Left ventricle myocardium inferior (tissue), 1 donor: ENCODE data around the gene RAD9B. TPM values are rescaled to one million over a fixed set of nuclear protein-coding genes. Genes with fewer than 3 reads are reported as not detected.
A peak's percentile ranks its signal among the peaks of the same experiment; 100 is the strongest.

ENCODE experiments used
- DNase-seq: peaks from one replicate; pipeline ENCODE4 v3.0.0-alpha.2; 2020
- H3K27ac ChIP-seq: fragments of 200-600 bp; replicated peaks from 2 replicates; pipeline ENCODE4 v1.8.0; 2021
- H3K27me3 ChIP-seq: fragments of 200-600 bp; 2 replicates; pipeline ENCODE4 v1.8.0; 2021; ENCODE audit warnings: low read depth
- H3K36me3 ChIP-seq: fragments of 200-600 bp; 2 replicates; pipeline ENCODE4 v1.8.0; 2021
- H3K4me1 ChIP-seq: fragments of 200-600 bp; 2 replicates; pipeline ENCODE4 v1.8.0; 2021
- H3K4me3 ChIP-seq: fragments of 200-600 bp; 2 replicates; pipeline ENCODE4 v1.8.0; 2021; ENCODE audit warnings: mild to moderate bottlenecking, moderate library complexity
- H3K9me3 ChIP-seq: fragments of 200-600 bp; replicated peaks from 2 replicates; pipeline ENCODE4 v1.8.0; 2021
- CTCF ChIP-seq: fragments of 200-600 bp; IDR thresholded peaks from 2 replicates; pipeline ENCODE4 v1.8.0; 2021; ENCODE audit warnings: antibody characterized with exemption, mild to moderate bottlenecking, borderline replicate concordance
- intact Hi-C: fragments of 100-400 bp; cut with micrococcal nuclease; formaldehyde crosslinking; loops from one replicate; pipeline ENCODE4 v1.11.0; 2022
- total RNA-seq: library from RNA; stranded (reverse); fragmentation: NEBNext Ultra II Directional; extraction: Animal tissue kit (Norgen Biotek cat#: 25700); gene quantifications from one replicate; pipeline ENCODE4 v1.2.1, GENCODE V29; 2021
- donor health status: DM: no; HTN: yes; CAD: no; lungs with severe emphysema.

The RAD9B gene
- total RNA-seq, 1 donor from 2014 or later: 0.63 TPM

DNA sequence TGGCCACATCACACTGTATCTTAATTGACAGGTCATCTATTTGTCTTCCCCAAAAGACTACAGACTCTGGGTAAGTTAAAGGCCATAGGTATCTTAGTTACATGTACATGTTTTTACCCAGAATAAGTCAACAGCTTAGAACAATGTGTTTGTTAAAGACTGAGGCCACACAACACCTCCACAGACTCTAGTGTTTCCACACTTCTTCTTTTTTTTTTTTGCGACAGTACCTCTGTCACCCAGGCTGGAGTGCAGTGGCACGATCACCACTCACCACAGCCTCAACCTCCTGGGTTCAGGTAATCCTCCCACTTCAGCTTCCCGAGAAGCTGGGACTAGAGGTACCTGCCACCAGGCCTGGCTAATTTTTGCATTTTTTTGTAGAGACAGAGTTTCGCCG lies 35.3 kb upstream of the RAD9B start:
- Histone ChIP-seq H3K4me1 (peaks cover 33% of the 10 kb centered on the region), H3K36me3 (peaks cover 25% of the 10 kb centered on the region), H3K27ac (no peak overlapping the region), H3K27me3 (no peaks in the 10 kb centered on the region), H3K4me3 (peak overlapping the region; percentile 93), H3K9me3 (no peaks in the 10 kb centered on the region)
- DNase-seq: no peak
- TF ChIP-seq CTCF: no peak
- intact Hi-C loops: no loop called here

GRCh38 chr12:110467847-110468213 lies 34.3 kb upstream of the RAD9B start:
- Histone ChIP-seq H3K9me3 (no peaks in the 10 kb centered on the region), H3K36me3 (peaks cover 21% of the 10 kb centered on the region), H3K4me1 (peaks cover 33% of the 10 kb centered on the region), H3K4me3 (peak overlapping the region; percentile 93), H3K27ac (peak overlapping the region; percentile 97), H3K27me3 (no peaks in the 10 kb centered on the region)
- intact Hi-C loops: no loop called here
- TF ChIP-seq CTCF: no peak
- no peak for DNase-seq

GRCh38 chr12:110468214-110469048 lies 33.7 kb upstream of the RAD9B start, which contains the start of the genes FAM216A and GPN3:
FAM216A (plus strand) TSS chr12:110468845; CDS start chr12:110468876, 31 bp downstream.
GPN3 (minus strand) TSS chr12:110468257; CDS start chr12:110468203, 54 bp downstream.
- no peaks in the 10 kb centered on the region for H3K27me3 ChIP-seq
- H3K4me1 ChIP-seq: peaks cover 33% of the 10 kb centered on the region
- H3K36me3 ChIP-seq: peaks cover 16% of the 10 kb centered on the region
- TF ChIP-seq CTCF: no peak
- H3K4me3 ChIP-seq: peak within 1 kb of the TSS; percentile 93
- intact Hi-C loops: no loop called here
- peak within 1 kb of the TSS; percentile 97 for H3K27ac ChIP-seq
- DNase-seq: peak; percentile 95
- no peaks in the 10 kb centered on the region for H3K9me3 ChIP-seq

DNA sequence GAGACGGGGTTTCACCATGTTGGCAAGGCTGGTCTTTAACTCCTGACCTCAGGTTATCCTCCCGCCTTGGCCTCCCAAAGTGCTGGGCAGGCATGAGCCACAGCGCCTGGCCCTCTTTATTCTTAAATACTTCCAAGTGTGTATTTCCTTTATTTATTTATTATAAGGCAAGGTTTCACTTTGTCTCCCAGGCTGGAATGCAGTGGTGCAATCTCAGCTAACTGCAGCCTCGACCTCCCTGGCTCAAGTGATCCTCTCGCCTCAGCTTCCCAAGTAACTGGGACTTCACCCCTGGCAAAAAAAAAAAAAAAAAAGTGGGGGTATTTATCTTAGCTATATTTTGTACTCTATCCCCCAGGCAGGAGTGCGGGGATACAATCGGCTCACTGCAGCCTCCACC lies 26.7 kb upstream of the RAD9B start:
- H3K4me1 ChIP-seq: no peaks in the 10 kb centered on the region
- H3K27ac ChIP-seq: no peak overlapping the region
- intact Hi-C loops: no loop called here
- no peaks in the 10 kb centered on the region for H3K9me3 ChIP-seq
- H3K4me3 ChIP-seq: no peak overlapping the region
- H3K27me3 ChIP-seq: no peaks in the 10 kb centered on the region
- peaks cover 2% of the 10 kb centered on the region for H3K36me3 ChIP-seq
- DNase-seq: no peak
- TF ChIP-seq CTCF: no peak

DNA sequence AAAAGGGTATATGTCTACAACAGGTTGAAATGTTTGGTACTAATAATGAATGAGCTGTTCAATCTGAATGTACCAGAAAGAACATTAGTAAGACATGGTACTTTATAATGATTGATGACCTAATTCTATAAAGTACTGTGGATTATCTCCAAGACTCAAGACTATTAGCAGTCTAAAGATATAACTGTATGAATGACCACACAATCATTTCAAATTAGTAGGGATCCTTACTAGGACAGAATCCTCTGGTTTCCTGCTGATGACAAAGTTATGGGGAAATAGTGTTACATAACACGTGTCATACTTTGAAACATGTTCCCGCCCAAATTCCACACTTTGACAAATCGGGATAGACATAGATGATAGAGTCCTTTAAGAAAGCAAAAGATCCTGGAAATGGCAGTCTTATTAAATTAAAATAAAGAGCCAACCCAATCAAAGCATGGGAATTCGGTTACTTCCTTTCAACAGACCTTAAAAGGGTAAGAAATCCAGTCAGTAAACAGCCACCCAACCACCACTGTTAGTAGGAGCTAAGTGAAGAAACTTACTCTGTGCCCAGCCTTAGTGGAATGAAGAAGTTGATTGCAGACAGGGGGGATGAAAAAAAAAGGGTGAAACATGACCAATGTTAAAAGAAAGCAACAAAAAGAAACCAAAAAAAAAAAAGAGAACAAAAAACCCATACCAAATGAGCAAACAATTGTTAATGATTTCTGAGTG lies 3.0 kb upstream of the RAD9B start:
- peak overlapping the region; percentile 3 for H3K27ac ChIP-seq

More for the DNA sequence above, 3.0 kb upstream of the RAD9B start:
- Histone ChIP-seq H3K27me3 (no peaks in the 10 kb centered on the region), H3K4me3 (no peak overlapping the region), H3K9me3 (no peaks in the 10 kb centered on the region), H3K4me1 (peaks cover 51% of the 10 kb centered on the region), H3K36me3 (peaks cover 20% of the 10 kb centered on the region)
- no peak for DNase-seq
- no peak for TF ChIP-seq CTCF
- intact Hi-C loops: no loop called here
